H1 (cell line): ENCODE results near the gene FAM98A. TPM values are rescaled to one million over a fixed set of nuclear protein-coding genes. Genes with fewer than 3 reads are reported as not detected.

Experiments used
- JUN ChIP-seq: IDR thresholded peaks from 2 replicates; pipeline ENCODE4 v1.6.1; 2011; ENCODE audit warnings: low read depth, mild to moderate bottlenecking, improper control_type of control experiment, low read length
- SAP30 ChIP-seq: fragments of 300-600 bp; sonication (generic); IDR thresholded peaks from 2 replicates; pipeline ENCODE4 v1.7.1; 2012; ENCODE audit warnings: low read length, moderate library complexity, mild to moderate bottlenecking, inconsistent platforms; ENCODE audit not compliant: insufficient read depth, insufficient replicate concordance
- SIX5 ChIP-seq: IDR thresholded peaks from 2 replicates; pipeline ENCODE4 v1.6.1; 2011; ENCODE audit warnings: mild to moderate bottlenecking, low read depth, low read length
- polyA plus RNA-seq, 7 experiments: library from polyadenylated mRNA; depleted of rRNA in 3 of 7; stranded (reverse) in 5 of 7; unstranded in 2 of 7; fragments of >200 nt in 5 of 7; fragments of 200-250 nt in 2 of 7; gene quantifications; 1 replicate in 5 of 7; 2 replicates in 1 of 7; 4 replicates in 1 of 7; pipeline versions ENCODE4 v1.2.1 to v1.2.3, GENCODE V29; 2011 to 2013; ENCODE audit warnings: missing spikeins in 2 of 7, mixed read lengths in 2 of 7
- total RNA-seq: library from RNA; stranded (reverse); fragmentation: NEBNext Ultra II Directional; extraction: Animal tissue kit (Norgen Biotek cat#: 25700); gene quantifications from 2 replicates; pipeline ENCODE4 v1.2.1, GENCODE V29; 2021
- TF ChIP-seq, protein P1 (sequence below): fragments of 300-600 bp; sonication (generic); IDR thresholded peaks from 2 replicates; pipeline ENCODE4 v1.7.1; 2012; ENCODE audit warnings: low read length, moderate library complexity, mild to moderate bottlenecking, inconsistent platforms; ENCODE audit not compliant: insufficient replicate concordance

FAM98A gene
- total and polyA plus RNA-seq, 2 of the 8 experiments (the other 6 are each of a cell fraction or from before 2014, with no cell fraction given) = 53.2 to 103 TPM

- TF ChIP-seq, protein P1, sequence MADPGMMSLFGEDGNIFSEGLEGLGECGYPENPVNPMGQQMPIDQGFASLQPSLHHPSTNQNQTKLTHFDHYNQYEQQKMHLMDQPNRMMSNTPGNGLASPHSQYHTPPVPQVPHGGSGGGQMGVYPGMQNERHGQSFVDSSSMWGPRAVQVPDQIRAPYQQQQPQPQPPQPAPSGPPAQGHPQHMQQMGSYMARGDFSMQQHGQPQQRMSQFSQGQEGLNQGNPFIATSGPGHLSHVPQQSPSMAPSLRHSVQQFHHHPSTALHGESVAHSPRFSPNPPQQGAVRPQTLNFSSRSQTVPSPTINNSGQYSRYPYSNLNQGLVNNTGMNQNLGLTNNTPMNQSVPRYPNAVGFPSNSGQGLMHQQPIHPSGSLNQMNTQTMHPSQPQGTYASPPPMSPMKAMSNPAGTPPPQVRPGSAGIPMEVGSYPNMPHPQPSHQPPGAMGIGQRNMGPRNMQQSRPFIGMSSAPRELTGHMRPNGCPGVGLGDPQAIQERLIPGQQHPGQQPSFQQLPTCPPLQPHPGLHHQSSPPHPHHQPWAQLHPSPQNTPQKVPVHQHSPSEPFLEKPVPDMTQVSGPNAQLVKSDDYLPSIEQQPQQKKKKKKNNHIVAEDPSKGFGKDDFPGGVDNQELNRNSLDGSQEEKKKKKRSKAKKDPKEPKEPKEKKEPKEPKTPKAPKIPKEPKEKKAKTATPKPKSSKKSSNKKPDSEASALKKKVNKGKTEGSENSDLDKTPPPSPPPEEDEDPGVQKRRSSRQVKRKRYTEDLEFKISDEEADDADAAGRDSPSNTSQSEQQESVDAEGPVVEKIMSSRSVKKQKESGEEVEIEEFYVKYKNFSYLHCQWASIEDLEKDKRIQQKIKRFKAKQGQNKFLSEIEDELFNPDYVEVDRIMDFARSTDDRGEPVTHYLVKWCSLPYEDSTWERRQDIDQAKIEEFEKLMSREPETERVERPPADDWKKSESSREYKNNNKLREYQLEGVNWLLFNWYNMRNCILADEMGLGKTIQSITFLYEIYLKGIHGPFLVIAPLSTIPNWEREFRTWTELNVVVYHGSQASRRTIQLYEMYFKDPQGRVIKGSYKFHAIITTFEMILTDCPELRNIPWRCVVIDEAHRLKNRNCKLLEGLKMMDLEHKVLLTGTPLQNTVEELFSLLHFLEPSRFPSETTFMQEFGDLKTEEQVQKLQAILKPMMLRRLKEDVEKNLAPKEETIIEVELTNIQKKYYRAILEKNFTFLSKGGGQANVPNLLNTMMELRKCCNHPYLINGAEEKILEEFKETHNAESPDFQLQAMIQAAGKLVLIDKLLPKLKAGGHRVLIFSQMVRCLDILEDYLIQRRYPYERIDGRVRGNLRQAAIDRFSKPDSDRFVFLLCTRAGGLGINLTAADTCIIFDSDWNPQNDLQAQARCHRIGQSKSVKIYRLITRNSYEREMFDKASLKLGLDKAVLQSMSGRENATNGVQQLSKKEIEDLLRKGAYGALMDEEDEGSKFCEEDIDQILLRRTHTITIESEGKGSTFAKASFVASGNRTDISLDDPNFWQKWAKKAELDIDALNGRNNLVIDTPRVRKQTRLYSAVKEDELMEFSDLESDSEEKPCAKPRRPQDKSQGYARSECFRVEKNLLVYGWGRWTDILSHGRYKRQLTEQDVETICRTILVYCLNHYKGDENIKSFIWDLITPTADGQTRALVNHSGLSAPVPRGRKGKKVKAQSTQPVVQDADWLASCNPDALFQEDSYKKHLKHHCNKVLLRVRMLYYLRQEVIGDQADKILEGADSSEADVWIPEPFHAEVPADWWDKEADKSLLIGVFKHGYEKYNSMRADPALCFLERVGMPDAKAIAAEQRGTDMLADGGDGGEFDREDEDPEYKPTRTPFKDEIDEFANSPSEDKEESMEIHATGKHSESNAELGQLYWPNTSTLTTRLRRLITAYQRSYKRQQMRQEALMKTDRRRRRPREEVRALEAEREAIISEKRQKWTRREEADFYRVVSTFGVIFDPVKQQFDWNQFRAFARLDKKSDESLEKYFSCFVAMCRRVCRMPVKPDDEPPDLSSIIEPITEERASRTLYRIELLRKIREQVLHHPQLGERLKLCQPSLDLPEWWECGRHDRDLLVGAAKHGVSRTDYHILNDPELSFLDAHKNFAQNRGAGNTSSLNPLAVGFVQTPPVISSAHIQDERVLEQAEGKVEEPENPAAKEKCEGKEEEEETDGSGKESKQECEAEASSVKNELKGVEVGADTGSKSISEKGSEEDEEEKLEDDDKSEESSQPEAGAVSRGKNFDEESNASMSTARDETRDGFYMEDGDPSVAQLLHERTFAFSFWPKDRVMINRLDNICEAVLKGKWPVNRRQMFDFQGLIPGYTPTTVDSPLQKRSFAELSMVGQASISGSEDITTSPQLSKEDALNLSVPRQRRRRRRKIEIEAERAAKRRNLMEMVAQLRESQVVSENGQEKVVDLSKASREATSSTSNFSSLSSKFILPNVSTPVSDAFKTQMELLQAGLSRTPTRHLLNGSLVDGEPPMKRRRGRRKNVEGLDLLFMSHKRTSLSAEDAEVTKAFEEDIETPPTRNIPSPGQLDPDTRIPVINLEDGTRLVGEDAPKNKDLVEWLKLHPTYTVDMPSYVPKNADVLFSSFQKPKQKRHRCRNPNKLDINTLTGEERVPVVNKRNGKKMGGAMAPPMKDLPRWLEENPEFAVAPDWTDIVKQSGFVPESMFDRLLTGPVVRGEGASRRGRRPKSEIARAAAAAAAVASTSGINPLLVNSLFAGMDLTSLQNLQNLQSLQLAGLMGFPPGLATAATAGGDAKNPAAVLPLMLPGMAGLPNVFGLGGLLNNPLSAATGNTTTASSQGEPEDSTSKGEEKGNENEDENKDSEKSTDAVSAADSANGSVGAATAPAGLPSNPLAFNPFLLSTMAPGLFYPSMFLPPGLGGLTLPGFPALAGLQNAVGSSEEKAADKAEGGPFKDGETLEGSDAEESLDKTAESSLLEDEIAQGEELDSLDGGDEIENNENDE = no peak
- TF ChIP-seq SIX5 = no peak
- no peak for TF ChIP-seq JUN
- TF ChIP-seq SAP30 = no peak
These were observed 25.4 kb downstream of the FAM98A start (continued) for GRCh38 chr2:33573657-33574056.
